Measurements from ENCODE around the gene MANBA.

Gene MANBA

GRCh38 chr4:102612210-102612609, 148.6 kb downstream of the MANBA start:
- peak overlapping the region; percentile 94 for H3K27ac Mint-ChIP-seq
- H3K36me3 Mint-ChIP-seq: peaks cover 100% of the 10 kb centered on the region
- peaks cover 74% of the 10 kb centered on the region for H3K4me1 Mint-ChIP-seq
- DNase-seq (ENCODE audit: low spot score in 2 of 2) (no peak), ATAC-seq (no peak)
- H3K9me3 Mint-ChIP-seq: no peaks in the 10 kb centered on the region
- H3K4me3 Mint-ChIP-seq: peak overlapping the region; percentile 82

DNA sequence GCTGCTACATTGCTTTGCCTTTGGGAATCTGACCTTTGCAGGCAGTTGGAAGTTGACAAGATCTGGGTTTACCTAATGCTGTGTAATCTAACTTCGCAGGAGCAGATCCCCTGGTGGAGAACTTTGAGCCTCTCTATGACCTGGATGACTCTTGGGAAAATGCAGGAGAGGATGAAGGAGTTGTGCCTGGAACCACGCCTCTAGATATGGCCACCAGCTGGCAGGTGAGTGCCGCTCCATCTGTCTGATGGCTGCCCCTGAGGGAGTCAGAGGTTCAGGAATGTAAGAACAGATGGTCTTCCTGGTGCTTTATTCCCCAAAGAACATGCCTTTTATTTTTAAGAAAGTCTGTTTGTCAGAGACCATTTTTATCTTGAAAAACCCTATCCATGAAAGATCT, 150.3 kb downstream of the MANBA start:
- Mint-ChIP-seq H3K36me3 (peaks cover 98% of the 10 kb centered on the region), H3K4me3 (peak overlapping the region; percentile 82), H3K27ac (peak overlapping the region; percentile 86), H3K9me3 (no peaks in the 10 kb centered on the region), H3K4me1 (peaks cover 81% of the 10 kb centered on the region)
- ATAC-seq: no peak
- no peak for DNase-seq (ENCODE audit: low spot score in 2 of 2)

DNA sequence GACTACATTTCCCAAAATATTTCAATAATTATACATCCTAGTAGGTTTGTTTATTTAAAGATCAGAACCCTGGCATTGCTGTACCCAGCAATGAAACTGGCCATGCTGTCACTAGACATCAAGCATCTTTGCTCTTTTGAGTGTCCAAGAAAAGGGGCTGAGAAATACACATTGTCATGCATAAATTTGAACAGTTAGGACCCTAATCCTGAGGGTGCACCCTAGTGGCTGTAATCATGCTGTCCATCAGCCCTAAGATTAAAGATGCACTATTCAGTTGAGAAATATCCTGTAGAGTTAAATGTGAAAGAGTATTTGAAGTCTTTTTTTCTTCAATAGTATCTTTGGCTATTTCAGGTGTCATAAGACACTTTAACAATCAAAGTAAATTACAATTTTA, 150.8 kb downstream of the MANBA start:
- no peak for ATAC-seq
- Mint-ChIP-seq H3K9me3 (no peaks in the 10 kb centered on the region), H3K36me3 (peaks cover 98% of the 10 kb centered on the region), H3K4me1 (peaks cover 76% of the 10 kb centered on the region), H3K4me3 (peak overlapping the region; percentile 82), H3K27ac (peak overlapping the region; percentile 86)
- DNase-seq (ENCODE audit: low spot score in 2 of 2): no peak

DNA sequence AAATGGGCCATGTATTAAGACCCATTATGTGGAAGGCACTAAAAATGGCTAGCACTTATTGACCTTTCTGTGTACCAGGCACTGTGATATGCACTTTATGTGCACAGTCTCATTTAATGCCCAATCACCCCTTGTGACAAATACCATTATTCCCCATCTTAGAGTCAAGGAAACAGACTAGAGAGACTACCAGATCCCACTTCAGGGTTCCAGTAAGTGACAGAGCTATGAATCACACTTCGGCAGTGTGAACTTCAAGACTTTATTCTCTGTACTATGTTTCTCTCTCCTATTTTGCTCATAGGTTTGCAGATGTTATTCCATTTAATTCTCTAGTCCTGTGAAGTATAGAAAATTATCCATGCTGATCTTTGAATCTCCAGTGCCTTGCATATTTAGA, 152.6 kb downstream of the MANBA start:
- DNase-seq (ENCODE audit: low spot score in 2 of 2) (no peak), ATAC-seq (peak; percentile 61)
- Mint-ChIP-seq H3K27ac (peak overlapping the region; percentile 84), H3K4me1 (peaks cover 62% of the 10 kb centered on the region), H3K9me3 (no peaks in the 10 kb centered on the region), H3K36me3 (peaks cover 98% of the 10 kb centered on the region), H3K4me3 (no peak overlapping the region)

GRCh38 chr4:102606846-102607450, 153.8 kb downstream of the MANBA start:
- H3K4me1 Mint-ChIP-seq: peaks cover 51% of the 10 kb centered on the region
- no peak for ATAC-seq
- no peak overlapping the region for H3K4me3 Mint-ChIP-seq
- peaks cover 98% of the 10 kb centered on the region for H3K36me3 Mint-ChIP-seq
- H3K9me3 Mint-ChIP-seq: no peaks in the 10 kb centered on the region
- peak overlapping the region; percentile 84 for H3K27ac Mint-ChIP-seq
- DNase-seq (ENCODE audit: low spot score in 2 of 2): no peak

GRCh38 chr4:102606261-102606660, 154.5 kb downstream of the MANBA start:
- Mint-ChIP-seq H3K9me3 (no peaks in the 10 kb centered on the region), H3K4me1 (peaks cover 45% of the 10 kb centered on the region), H3K36me3 (peaks cover 98% of the 10 kb centered on the region), H3K4me3 (no peak overlapping the region), H3K27ac (peak overlapping the region; percentile 84)
- ATAC-seq (no peak), DNase-seq (ENCODE audit: low spot score in 2 of 2) (no peak)

- Mint-ChIP-seq H3K4me1 (peaks cover 40% of the 10 kb centered on the region), H3K4me3 (no peak overlapping the region), H3K9me3 (no peaks in the 10 kb centered on the region), H3K27ac (peak overlapping the region; percentile 74), H3K36me3 (peaks cover 98% of the 10 kb centered on the region)
- no peak for DNase-seq (ENCODE audit: low spot score in 2 of 2)
- ATAC-seq: no peak
Measured at GRCh38 chr4:102604222-102604940, 156.4 kb downstream of the MANBA start.

GRCh38 chr4:102601586-102602227, 159.1 kb downstream of the MANBA start:
- H3K9me3 Mint-ChIP-seq: no peaks in the 10 kb centered on the region
- peaks cover 98% of the 10 kb centered on the region for H3K36me3 Mint-ChIP-seq
- ATAC-seq (no peak), DNase-seq (ENCODE audit: low spot score in 2 of 2) (no peak)
- peaks cover 48% of the 10 kb centered on the region for H3K4me1 Mint-ChIP-seq
- no peak overlapping the region for H3K4me3 Mint-ChIP-seq
- H3K27ac Mint-ChIP-seq: no peak overlapping the region

DNA sequence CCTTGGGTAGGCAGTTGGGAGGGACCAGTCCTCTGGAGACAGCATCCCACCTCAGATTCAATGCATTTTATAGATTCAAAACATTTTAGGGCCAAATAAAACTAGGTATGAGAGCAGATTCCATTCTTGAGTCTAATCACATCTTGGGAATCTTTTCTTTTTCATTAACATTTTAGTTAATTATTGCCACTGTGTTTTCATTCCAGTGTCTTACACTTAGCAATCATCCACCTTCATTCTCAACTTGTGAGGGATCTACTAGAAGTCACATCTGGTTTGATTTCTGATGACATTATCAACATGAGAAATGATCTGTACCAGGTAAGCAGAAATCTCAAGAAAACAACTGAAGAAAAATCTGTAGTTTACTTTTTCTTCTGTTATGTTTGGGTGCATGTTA, 160.1 kb downstream of the MANBA start:
- peaks cover 100% of the 10 kb centered on the region for H3K36me3 Mint-ChIP-seq
- DNase-seq (ENCODE audit: low spot score in 2 of 2) (no peak), ATAC-seq (no peak)
- no peaks in the 10 kb centered on the region for H3K9me3 Mint-ChIP-seq
- H3K4me3 Mint-ChIP-seq: no peak overlapping the region
- peaks cover 55% of the 10 kb centered on the region for H3K4me1 Mint-ChIP-seq
- H3K27ac Mint-ChIP-seq: peak overlapping the region; percentile 63

- Mint-ChIP-seq H3K9me3 (no peaks in the 10 kb centered on the region), H3K27ac (peak overlapping the region; percentile 63), H3K36me3 (peaks cover 100% of the 10 kb centered on the region), H3K4me3 (no peak overlapping the region), H3K4me1 (peaks cover 60% of the 10 kb centered on the region)
- ATAC-seq: no peak
- DNase-seq (ENCODE audit: low spot score in 2 of 2): no peak
Measured at GRCh38 chr4:102599886-102600285, 160.9 kb downstream of the MANBA start.

DNA sequence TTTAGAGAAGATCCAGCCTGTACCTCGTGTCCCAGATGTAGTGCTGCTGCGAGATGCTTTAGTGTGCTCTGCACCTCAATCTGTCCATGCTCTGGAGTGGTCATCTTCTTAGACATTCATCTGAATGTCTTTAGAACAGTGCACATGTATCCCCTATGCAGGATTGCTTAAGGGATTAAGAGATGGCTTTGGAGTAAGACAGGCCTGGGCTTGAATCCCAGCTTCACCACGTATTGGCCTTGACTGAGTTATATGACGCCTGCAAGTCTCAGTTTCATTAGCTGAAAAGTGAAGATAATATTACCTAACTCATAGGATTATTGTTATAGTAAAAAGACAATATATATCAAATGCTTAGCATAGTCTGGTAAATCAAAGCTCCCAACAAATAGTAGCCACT, 161.3 kb downstream of the MANBA start:
- no peak for DNase-seq (ENCODE audit: low spot score in 2 of 2)
- ATAC-seq: no peak
- H3K9me3 Mint-ChIP-seq: no peaks in the 10 kb centered on the region
- peak overlapping the region; percentile 48 for H3K4me3 Mint-ChIP-seq
- H3K4me1 Mint-ChIP-seq: peaks cover 64% of the 10 kb centered on the region
- peaks cover 100% of the 10 kb centered on the region for H3K36me3 Mint-ChIP-seq
- peak overlapping the region; percentile 84 for H3K27ac Mint-ChIP-seq

DNA sequence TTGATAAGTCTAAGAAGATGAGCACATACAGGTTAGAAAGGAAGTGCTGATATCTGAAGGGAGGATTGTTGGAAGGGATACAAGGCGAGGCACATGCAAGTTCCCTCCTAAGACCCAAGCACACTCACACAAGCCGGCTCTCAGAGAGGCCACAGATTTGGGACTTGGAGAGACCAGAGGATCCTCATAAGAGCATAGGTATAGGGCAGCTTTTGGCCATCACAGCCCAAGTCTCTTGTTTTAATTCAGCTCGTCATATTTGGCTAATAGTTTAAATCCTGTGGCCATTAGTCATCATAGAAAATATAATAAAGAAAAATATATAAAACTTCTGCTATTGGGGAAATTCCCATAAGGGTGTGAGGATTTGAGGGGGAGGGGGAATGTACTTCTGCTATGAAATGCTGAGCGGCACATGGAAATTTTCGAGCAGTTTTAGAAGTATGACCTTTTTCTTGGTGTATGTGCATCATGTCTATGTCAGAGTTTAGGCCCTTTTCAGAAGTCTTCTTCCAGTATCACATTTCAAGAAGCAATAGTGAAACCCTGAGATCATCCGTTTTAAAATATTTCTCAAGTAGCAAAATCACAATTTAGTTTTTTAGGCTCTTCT, 161.9 kb downstream of the MANBA start:
- no peak for DNase-seq (ENCODE audit: low spot score in 2 of 2)
- peak overlapping the region; percentile 48 for H3K4me3 Mint-ChIP-seq

GRCh38 chr4:102598086-102598761, 162.5 kb downstream of the MANBA start:
- Mint-ChIP-seq H3K4me3 (peak overlapping the region; percentile 48), H3K4me1 (peaks cover 68% of the 10 kb centered on the region), H3K27ac (peak overlapping the region; percentile 84), H3K36me3 (peaks cover 100% of the 10 kb centered on the region), H3K9me3 (no peaks in the 10 kb centered on the region)
- ATAC-seq (peak; percentile 92), DNase-seq (ENCODE audit: low spot score in 2 of 2) (no peak)

More for the DNA sequence above, 161.9 kb downstream of the MANBA start:
- H3K36me3 Mint-ChIP-seq: peaks cover 100% of the 10 kb centered on the region
- peaks cover 70% of the 10 kb centered on the region for H3K4me1 Mint-ChIP-seq
- H3K27ac Mint-ChIP-seq: peak overlapping the region; percentile 84
- peak; percentile 71 for ATAC-seq
- no peaks in the 10 kb centered on the region for H3K9me3 Mint-ChIP-seq

- peaks cover 82% of the 10 kb centered on the region for H3K4me1 Mint-ChIP-seq
- peaks cover 100% of the 10 kb centered on the region for H3K36me3 Mint-ChIP-seq
- H3K9me3 Mint-ChIP-seq: no peaks in the 10 kb centered on the region
- H3K4me3 Mint-ChIP-seq: no peak overlapping the region
- DNase-seq (ENCODE audit: low spot score in 2 of 2) (no peak), ATAC-seq (no peak)
- H3K27ac Mint-ChIP-seq: peak overlapping the region; percentile 68
Measured at GRCh38 chr4:102596532-102596931, 164.2 kb downstream of the MANBA start.

DNA sequence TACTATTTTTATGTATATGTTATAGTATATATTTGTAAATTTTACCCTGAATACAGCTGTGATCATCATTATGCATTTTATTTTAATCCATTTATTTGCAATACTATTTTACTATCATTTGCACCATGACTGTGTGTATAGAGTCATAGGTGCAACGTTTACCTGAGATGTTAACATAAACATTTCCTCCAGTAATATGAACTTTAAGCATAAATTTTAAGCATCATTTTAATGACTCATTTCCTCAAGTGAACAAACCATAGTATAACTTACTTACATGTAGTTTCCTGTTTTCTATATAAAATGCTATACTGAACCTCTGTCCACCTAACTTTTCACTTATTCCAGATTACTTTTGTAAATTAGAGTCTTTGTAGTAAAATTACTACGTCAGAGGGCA, 166.8 kb downstream of the MANBA start:
- peak overlapping the region; percentile 82 for H3K27ac Mint-ChIP-seq
- H3K4me3 Mint-ChIP-seq: no peak overlapping the region
- no peak for DNase-seq (ENCODE audit: low spot score in 2 of 2)

More for the DNA sequence above, 166.8 kb downstream of the MANBA start:
- Mint-ChIP-seq H3K9me3 (no peaks in the 10 kb centered on the region), H3K4me1 (peaks cover 86% of the 10 kb centered on the region), H3K36me3 (peaks cover 100% of the 10 kb centered on the region)
- no peak for ATAC-seq

All from stimulated activated effector memory CD8-positive, alpha-beta T cell treated with anti-CD3 and anti-CD28 coated beads, Interleukin-12 subunit alpha, Interleukin-12 subunit beta, amount 100 ng/mL, for 72 hours (primary cell).